ENCODE data around the gene TAF1D. TPM values are rescaled to one million over a fixed set of nuclear protein-coding genes. Genes with fewer than 3 reads are reported as not detected.

The TAF1D gene
- polyA plus RNA-seq, 3 donors = 99.7 to 161 (median 151) TPM

DNA sequence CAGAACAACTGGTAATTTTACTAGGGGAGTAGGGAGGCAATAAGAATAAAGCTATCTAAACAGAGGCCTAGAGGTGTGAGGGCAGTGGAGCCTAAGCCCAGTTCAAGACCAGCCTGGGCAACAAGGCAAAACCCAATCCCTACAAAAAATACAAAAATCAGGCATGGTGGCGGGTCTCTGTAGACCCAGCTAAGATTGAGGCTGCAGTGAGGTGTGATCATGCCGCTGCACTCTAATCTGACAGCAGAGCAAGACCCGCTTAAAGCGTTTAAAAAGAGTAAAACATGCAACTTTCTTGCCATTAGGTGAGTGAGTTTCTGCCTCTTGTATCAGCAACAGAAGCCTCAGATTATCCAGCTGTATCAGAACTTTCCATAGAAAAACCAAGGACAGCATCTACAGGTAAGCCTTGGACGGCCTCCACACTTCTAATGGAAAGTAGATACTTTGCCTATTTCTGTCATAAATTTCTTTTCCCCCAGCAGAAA, 12.1 kb downstream of the TAF1D start:
- DNase-seq = no peak

DNA sequence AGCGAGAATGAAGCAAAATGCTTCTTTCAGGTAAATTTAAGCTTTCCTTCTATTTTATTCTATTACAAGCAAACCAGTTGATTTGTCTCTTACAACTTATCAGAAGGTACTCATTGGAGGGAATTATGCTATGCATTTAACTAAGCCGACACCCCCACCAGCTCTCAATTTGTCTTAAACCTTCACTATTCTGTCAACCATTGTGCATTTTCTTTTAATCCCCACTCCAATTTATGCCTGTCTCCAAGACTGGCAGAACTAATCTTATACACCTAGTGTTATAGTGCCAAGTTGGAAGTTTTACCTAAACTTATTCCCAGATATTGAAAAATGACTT, 12.5 kb downstream of the TAF1D start:
- no peak for DNase-seq

DNA sequence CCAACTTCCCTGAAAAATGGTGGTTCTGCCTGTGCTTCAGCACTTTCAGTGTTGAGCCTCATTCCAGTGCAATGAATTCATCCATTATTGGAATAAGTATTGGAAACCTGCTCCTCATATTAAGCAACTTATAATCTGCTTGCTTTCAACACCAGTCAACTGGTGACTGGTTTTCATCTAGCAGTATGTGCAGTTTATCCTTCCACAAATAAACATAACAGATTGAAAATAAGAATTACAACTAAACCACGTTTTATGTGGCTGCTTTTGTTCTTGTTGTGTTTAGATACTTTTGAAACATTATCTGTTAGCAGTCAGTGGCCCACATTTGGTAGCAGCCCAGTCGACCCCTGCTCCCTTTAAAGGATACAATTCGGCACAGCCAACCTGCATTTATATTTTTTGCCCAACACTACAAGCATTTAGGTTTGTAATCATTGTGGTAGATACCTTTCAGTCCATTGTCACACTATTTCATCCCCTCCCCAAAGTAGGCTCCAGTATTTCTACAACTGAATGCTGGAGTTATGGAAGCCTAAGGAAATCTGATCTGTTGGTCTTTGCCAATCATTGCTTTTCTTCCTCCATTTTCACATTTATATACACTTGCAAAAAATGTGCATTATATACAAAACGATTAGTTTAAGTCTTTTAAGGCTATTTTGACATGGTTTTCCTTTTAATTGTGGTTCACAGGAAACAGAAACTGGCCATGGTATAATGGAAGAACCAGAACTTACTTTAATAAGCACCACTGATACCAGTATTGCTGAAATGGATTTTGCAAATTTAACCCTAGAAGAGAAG, 13.1 kb downstream of the TAF1D start:
- DNase-seq = no peak

DNA sequence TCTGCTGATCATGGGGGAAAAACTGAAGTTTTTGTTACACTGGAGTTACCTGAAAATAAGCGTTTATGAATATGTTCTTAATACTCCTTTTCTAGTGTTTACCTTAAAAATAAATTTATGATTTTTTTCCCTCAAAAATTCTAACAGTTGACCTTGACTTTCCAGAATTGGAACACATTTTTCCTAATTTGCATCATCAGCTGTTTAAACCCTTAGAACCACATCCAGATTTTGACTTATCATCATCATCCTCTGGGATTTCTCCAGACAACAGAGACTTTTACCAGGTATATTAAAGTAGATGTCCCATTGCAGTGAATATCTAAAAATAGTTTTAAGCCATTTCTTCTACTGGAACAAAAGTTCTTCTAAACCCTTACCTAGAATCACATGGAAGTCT, 17.2 kb downstream of the TAF1D start:
- no peak for DNase-seq

DNA sequence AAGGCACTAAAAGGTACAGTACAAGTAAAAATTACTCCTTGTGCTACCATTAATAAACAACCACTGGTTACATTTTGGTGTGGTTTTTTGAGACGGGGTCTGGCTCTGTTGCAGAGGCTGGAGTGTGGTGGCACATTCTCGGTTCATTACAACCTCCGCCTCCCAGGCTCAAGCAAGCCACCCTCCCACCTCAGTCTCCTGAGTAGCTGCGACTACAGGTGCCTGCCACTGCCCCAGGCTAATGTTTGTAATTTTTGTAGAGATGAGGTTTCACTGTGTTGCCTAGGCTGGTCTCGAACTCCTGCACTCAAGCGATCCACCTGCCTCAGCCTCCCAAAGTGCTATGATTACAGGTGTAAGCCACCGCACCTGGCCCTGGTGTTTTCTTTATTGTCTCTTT, 20.8 kb downstream of the TAF1D start:
- DNase-seq = no peak

DNA sequence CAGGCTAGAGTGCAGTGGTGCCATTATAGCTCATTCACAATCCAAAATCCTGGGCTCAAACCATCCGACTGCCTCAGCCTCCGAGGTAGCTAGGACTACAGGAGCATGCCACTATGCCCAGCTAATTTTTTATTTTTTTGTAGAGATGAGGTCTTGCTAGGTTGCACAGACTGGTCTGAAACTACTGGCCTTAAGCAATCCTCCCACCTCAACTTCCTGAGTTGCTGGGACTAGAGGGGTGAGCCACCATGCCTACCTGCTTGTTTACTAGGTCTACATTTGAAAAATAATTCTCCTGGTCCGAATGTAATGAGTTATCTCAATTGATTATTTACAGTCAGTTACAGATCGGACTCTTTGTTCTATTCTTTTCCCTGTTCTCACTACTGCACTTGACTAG, 22.0 kb downstream of the TAF1D start:
- DNase-seq = no peak

DNA sequence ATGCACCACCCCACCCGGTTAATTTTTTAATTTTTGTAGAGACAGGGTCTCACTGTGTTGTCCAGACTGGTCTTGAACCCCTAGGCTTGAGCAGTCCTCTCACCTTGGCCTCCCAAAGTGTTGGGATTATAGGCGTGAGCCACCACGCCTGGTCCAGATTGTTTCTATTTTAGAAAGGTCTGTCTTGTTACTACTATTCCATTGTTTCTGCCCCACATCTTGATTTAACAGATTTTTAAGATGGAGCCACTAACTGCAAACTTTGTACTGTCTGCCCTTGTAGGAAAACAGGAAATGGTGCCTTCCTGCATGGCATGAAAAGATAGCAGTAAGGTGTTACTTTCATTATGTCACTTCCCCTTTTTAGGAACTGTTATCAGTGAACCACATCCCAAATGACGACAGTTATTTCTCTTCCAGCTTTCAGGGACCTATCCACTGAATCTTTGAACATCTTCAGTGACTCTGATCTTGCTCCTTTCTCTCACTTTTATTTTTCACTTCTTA, 23.2 kb downstream of the TAF1D start:
- no peak for DNase-seq

DNA sequence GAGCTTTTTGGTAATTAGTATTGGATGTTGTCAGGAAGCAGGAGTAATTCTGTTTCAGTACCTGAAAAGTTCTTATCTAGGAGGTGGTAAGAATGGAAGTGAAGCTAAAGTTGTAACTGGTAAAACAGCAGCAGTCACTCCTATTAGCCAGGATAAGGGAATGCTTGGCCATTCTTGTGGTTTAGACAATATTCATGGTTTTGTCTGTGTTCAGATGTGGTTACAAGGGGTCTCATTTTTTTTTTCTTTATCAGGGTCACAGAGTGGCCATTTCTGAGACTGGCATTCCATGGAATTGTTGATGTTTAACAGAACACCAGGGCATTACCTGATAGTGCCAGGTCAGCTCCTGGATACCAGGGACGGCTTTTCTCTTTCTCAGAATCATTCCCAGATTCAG, 23.8 kb downstream of the TAF1D start:
- no peak for DNase-seq

DNA sequence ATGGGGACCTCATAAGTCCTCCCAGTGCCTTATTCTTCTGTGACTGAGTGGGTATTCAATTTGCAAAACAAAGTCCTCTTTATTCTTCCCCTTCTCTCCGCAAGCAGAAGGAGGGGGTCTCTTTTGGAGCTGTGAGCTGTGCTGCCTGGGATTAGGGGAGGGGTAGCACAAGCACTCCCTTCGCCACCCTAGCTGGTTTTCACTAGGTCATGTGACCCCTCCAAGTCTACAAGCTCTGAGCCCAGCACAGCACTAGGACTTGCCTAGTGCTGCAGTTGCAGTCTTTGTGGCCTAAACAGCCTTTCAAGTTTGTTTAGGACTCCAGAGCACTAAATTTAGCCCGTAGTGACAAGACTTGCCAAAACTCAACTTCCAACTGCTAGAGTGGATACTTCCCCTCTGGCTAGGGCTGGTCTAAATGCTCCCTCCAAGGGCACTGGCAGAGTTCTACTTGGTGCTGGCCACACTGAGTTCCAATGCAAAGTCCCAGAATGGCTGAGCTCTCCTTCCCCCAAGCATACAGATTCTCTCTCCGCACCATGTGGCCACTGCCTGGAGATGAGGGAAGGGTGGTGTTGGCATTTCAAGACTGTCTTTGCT, 25.4 kb downstream of the TAF1D start:
- no peak for DNase-seq

DNA sequence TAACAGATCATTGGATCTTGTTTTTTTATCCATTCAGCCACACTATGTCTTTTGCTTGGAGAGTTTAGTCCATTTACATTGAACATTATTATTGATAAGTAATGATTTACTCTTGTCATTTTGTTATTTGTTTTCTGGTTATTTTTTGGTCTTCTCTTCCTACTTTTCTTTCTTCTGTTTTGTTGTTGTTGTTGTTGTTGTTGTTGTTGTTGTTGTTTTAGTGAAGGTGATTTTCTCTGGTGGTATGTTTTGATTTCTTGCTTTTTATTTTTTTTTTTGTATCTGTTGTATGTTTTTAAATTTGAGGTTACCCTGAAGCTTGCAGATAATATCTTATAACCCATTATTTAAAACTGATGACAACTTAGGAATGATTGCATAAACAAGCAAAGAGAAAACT, 28.6 kb downstream of the TAF1D start:
- no peak for DNase-seq

DNA sequence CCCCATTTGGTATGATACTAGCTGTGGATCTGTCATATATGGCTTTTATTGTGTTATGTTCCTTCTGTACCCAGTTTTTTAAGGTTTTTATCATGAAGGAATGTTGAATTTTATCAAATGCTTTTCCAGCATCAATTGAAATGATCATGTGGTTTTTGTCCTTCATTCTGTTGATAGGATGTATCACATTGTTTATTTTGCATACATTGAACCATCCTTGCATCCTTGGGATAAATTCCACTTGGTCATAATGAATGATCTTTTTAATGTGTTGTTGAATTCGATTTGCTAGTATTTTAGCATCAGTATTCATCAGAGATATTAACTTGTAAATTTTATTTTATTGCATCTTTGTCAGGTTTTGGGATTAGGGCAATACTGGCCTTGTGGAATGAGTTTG, 31.1 kb downstream of the TAF1D start:
- DNase-seq = no peak

DNA sequence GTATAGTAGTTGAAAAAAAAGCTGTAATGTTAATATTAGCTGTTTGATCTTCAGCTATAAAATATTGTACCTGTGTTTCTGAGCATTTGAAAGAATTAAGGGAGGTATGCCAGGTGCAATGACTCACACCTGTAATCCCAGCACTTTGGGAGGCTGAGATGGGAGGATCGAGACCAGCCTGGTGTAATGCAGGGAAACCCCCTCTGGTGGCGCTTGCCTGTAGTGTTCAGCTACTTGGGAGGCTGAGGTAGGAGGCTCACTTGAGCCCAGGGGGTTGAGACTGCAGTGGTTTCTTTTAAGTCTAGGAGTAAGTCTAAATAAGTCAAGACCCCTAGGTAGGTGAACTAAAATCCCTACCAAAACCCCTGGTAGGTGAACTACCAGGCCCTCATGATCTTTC, 37.1 kb downstream of the TAF1D start:
- no peak for DNase-seq

DNA sequence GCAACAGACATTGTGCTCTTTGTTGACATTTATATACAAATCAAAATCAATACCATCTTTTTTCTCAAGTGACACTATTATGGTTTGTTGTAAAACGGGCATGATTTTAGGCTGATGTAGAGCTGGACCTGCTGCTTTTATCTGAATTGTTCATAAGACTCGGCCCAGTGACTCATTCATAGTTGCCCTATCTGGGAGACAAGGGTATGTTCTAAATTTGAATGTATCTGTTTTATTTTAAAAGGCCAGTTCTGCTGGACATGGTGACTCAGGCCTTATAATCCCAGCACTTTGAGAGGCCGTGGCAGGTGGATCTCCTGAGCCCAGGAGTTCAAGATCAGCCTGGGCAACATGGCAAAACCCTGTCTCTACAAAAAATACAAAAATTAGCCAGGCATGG, 40.5 kb downstream of the TAF1D start:
- no peak for DNase-seq

DNA sequence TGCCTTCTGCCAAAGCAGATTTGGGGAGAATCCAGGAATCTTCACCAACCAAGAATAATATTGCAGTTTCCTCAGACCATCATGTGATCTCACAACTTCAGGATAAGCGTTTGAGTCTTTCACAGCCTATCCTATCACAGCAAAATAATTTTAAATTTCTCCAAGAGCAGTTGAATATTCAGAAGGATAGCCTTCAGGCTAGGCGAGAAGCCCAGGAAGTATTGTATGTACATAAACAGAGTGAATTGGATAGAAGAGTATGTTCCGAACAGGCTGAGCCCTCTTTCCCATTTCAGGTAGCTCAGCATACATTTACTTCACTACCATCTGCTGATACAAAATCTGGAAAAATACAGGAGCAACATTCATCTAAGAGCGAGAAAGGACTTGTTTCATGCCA, 43.7 kb downstream of the TAF1D start:
- no peak for DNase-seq

DNA sequence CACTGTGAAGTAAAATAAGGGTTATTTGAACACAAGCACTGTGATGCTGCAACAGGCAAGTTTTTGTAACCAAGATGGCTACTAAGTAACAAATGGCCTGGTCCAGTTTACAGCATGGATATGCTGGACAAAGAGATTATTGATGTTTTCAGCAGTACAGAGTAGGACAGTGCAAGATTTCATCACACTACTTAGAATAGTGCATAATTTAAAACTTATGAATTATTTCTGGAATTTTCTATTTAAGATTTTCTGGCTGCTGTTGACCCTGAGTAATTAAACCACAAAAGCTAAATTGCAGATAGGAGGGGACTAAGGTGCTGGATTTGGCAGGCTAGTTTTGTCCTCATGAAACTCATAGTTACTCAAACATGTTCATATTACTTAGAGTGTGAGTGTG, 46.7 kb downstream of the TAF1D start:
- no peak for DNase-seq

DNA sequence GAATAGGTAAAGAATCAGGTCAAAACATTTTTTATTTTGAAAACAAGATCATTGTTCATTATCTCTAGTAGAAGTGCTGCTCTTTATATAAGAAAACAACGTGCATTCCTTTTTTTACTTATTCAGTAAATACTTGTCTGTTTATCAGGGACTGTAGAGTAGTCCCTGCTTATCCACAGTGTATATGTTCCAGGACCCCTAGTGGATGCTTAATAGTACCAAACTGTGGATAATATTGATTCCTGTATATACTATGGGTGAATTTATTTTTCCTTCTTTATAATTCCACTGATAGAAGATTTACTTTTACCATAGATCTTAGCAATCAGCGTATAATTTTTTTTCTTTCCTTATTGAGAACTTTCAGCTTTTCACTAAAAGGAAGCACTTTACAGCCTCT, 47.2 kb downstream of the TAF1D start:
- DNase-seq = no peak

DNA sequence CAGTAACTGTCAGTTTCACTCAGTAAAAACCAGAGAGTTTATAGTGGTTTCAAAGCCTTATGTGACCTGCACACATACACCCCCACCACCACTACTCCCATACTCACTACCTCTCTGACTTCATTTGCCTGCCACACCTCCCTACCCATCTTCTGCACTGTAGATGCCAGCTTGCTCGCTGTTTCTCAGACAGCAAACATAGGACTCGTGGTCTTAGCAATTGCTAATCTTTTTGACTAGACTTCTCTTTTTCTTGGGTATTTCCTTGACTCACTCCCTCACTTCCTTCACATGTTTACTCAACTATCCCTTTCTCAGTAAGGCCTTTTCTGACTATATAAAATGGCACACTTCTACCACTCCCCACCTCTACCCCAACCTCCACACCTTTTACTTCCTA, 52.1 kb downstream of the TAF1D start:
- DNase-seq = no peak

DNA sequence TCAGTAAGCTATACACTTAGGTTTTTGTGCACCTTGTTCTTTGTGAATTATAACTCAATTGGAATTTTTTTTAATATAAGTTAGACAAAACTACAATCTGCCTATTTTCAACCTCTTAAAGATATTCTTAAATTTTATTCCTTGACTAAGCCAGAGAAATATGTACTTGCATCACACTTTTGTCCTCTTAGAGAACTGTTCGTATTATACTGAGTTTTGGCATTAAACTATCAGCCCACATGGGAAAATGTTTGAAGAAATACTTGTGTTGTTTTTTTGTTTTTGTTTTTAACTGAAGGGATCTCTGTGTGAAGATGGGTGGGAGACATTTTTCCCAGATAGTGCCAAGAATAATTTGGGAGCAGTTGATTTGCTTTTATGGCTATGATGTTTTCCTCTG, 54.5 kb downstream of the TAF1D start:
- DNase-seq = no peak

DNA sequence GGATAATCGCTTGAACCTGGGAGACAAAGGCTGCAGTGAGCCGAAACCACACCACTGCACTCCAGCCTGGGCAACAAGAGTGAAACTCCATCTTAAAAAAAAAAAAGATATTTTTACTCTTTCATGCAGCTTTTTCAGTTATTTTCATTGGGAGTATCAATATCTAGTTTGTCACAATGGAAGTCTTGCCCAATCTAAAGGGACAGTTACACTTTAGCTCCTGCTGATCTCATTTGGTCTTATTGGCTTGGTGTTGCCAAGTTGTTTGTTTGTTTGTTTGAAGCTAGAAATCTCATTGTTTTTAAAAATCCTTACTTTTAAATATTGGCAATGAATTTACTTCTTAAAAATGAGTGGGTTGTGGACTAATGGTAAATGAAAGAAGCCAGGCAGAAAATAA, 55.1 kb downstream of the TAF1D start:
- no peak for DNase-seq
